ENCODE results near the gene TMEM233. TPM values are rescaled to one million over a fixed set of nuclear protein-coding genes. Genes with fewer than 3 reads are reported as not detected.

The TMEM233 gene
- total RNA-seq (2021; ENCODE audit: unreplicated experiment) (not detected), Bru-seq, nascent RNA (not detected), BruChase-seq, experiment 1, labeled RNA remaining after a 6-hour chase (not detected), BruChase-seq, experiment 2, labeled RNA remaining after a 2-hour chase (not detected)
- polyA plus RNA-seq (2012): not detected in 2 replicates
- long read RNA-seq: 0 reads

DNA sequence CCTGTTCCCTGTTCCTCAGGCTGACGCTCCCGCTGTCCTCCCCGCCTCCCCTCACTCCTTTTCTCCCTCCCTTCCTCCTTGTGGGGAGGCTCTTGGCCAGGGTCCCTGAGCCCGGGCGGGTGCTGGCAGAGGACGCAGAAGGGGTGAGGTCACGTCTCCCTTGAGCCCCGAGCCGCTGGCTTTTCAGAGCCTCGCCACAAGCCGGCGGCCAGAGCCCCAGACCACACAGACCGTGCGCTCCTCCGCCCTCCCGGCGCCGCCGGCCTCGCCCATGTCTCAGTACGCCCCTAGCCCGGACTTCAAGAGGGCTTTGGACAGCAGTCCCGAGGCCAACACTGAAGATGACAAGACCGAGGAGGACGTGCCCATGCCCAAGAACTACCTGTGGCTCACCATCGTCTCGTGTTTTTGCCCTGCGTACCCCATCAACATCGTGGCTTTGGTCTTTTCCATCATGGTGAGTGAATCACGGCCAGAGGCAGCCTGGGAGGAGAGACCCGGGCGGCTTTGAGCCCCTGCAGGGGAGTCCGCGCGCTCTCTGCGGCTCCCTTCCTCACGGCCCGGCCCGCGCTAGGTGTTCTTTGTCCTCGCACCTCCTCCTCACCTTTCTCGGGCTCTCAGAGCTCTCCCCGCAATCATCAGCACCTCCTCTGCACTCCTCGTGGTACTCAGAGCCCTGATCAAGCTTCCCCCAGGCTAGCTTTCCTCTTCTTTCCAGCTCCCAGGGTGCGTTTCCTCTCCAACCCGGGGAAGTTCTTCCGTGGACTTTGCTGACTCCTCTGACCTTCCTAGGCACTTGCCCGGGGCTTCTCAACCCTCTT, at the start of gene TMEM233:
Gene TMEM233, plus strand, starts transcription at position 197 of the 821 bp plus-strand sequence. Its CDS starts 75 bp downstream, at position 272.
- ChIA-PET CTCF (no interaction called here), POLR2A (no interaction called here), RAD21 (ENCODE audit: low non-redundant PET in 1 of 2, low total read pairs in 2 of 2, uncharacterized antibody in 2 of 2, unreplicated experiment in 2 of 2) (no interaction called here)
- Histone ChIP-seq H3K9me3 (ENCODE audit: control insufficient read depth in 1 of 2, insufficient read depth in 1 of 2, low read depth in 1 of 2, low read length in 2 of 2) (no peaks in the 10 kb centered on the region), H3K27me3 (ENCODE audit: insufficient read depth, low read length) (peaks cover 25% of the 10 kb centered on the region; the same call in 1 of the 2 replicates), H3K4me3 (replicated peaks in 1 of 2; ENCODE audit: low read depth in 1 of 2, low read length in 2 of 2) (no peak within 1 kb of the TSS), H3K9me2 (ENCODE audit: insufficient read depth) (no peaks in the 10 kb centered on the region), H3K79me2 (ENCODE audit: insufficient read depth, low read length) (no peaks in the 10 kb centered on the region), H3K9ac (ENCODE audit: low read length) (no peak within 1 kb of the TSS), H3K27ac (ENCODE audit: low read depth, low read length) (no peak within 1 kb of the TSS), H3K4me2 (ENCODE audit: low read length) (no peak within 1 kb of the TSS), H2AFZ (ENCODE audit: low read depth, low read length, poor library complexity, severe bottlenecking) (no peak within 1 kb of the TSS), H4K20me1 (ENCODE audit: insufficient read depth) (no peaks in the 10 kb centered on the region), H3K36me3 (ENCODE audit: control insufficient read depth in 1 of 2, insufficient read depth in 2 of 2, low read length in 2 of 2) (no peaks in the 10 kb centered on the region), H3K4me1 (ENCODE audit: control insufficient read depth in 1 of 2, insufficient read depth in 2 of 2, low read length in 2 of 2) (no peaks in the 10 kb centered on the region)
- TF ChIP-seq POLR2A (IDR thresholded peaks at IDR 0.05; ENCODE audit: borderline replicate concordance, extremely low read depth, insufficient read depth, insufficient read length): no peak
- TF ChIP-seq ELF1 (IDR thresholded peaks at IDR 0.05; ENCODE audit: borderline replicate concordance, low read depth): no peak
- no peak for TF ChIP-seq SRF (IDR thresholded peaks at IDR 0.05; ENCODE audit: low read depth)
- TF ChIP-seq, protein P1, sequence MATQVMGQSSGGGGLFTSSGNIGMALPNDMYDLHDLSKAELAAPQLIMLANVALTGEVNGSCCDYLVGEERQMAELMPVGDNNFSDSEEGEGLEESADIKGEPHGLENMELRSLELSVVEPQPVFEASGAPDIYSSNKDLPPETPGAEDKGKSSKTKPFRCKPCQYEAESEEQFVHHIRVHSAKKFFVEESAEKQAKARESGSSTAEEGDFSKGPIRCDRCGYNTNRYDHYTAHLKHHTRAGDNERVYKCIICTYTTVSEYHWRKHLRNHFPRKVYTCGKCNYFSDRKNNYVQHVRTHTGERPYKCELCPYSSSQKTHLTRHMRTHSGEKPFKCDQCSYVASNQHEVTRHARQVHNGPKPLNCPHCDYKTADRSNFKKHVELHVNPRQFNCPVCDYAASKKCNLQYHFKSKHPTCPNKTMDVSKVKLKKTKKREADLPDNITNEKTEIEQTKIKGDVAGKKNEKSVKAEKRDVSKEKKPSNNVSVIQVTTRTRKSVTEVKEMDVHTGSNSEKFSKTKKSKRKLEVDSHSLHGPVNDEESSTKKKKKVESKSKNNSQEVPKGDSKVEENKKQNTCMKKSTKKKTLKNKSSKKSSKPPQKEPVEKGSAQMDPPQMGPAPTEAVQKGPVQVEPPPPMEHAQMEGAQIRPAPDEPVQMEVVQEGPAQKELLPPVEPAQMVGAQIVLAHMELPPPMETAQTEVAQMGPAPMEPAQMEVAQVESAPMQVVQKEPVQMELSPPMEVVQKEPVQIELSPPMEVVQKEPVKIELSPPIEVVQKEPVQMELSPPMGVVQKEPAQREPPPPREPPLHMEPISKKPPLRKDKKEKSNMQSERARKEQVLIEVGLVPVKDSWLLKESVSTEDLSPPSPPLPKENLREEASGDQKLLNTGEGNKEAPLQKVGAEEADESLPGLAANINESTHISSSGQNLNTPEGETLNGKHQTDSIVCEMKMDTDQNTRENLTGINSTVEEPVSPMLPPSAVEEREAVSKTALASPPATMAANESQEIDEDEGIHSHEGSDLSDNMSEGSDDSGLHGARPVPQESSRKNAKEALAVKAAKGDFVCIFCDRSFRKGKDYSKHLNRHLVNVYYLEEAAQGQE (IDR thresholded peaks at IDR 0.05; ENCODE audit: low read depth): no peak
- TF ChIP-seq ZFX (IDR thresholded peaks at IDR 0.05): no peak
- TF ChIP-seq, protein P2, sequence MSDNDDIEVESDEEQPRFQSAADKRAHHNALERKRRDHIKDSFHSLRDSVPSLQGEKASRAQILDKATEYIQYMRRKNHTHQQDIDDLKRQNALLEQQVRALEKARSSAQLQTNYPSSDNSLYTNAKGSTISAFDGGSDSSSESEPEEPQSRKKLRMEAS (IDR thresholded peaks at IDR 0.05): no peak
- TF ChIP-seq ZNF274 (IDR thresholded peaks at IDR 0.05; ENCODE audit: low read depth, low read length): no peak
- no peak for TF ChIP-seq JUND (IDR thresholded peaks at IDR 0.05)
- TF ChIP-seq POLR2AphosphoS5 (IDR thresholded peaks at IDR 0.05; ENCODE audit: low read depth, low read length): no peak
- TF ChIP-seq SP1 (IDR thresholded peaks at IDR 0.05; ENCODE audit: low read depth): no peak
- TF ChIP-seq, protein P3, sequence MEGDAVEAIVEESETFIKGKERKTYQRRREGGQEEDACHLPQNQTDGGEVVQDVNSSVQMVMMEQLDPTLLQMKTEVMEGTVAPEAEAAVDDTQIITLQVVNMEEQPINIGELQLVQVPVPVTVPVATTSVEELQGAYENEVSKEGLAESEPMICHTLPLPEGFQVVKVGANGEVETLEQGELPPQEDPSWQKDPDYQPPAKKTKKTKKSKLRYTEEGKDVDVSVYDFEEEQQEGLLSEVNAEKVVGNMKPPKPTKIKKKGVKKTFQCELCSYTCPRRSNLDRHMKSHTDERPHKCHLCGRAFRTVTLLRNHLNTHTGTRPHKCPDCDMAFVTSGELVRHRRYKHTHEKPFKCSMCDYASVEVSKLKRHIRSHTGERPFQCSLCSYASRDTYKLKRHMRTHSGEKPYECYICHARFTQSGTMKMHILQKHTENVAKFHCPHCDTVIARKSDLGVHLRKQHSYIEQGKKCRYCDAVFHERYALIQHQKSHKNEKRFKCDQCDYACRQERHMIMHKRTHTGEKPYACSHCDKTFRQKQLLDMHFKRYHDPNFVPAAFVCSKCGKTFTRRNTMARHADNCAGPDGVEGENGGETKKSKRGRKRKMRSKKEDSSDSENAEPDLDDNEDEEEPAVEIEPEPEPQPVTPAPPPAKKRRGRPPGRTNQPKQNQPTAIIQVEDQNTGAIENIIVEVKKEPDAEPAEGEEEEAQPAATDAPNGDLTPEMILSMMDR (IDR thresholded peaks at IDR 0.05 in 2 of 3, conservative IDR thresholded peaks at IDR 0.05 in 1 of 3; ENCODE audit: borderline replicate concordance in 1 of 3, insufficient read depth in 1 of 3, low read depth in 2 of 3, low read length in 2 of 3): no peak
- TF ChIP-seq, protein P4, sequence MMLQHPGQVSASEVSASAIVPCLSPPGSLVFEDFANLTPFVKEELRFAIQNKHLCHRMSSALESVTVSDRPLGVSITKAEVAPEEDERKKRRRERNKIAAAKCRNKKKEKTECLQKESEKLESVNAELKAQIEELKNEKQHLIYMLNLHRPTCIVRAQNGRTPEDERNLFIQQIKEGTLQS (IDR thresholded peaks at IDR 0.05): no peak
- intact Hi-C loops (cut with micrococcal nuclease): no loop called here
- ATAC-seq (no peak), DNase-seq (ENCODE audit: low read depth, low spot score) (no peak)
- BruUV-seq (replicated peaks): no TSS peak
